ENCODE results near the gene IGFLR1. TPM values are rescaled to one million over a fixed set of nuclear protein-coding genes. Genes with fewer than 3 reads are reported as not detected.

IGFLR1 gene
- total and polyA plus RNA-seq, 2 donors (not counting 3 experiments of a cell fraction or from before 2014, with no cell fraction given) = 2.6 to 7.6 TPM

DNA sequence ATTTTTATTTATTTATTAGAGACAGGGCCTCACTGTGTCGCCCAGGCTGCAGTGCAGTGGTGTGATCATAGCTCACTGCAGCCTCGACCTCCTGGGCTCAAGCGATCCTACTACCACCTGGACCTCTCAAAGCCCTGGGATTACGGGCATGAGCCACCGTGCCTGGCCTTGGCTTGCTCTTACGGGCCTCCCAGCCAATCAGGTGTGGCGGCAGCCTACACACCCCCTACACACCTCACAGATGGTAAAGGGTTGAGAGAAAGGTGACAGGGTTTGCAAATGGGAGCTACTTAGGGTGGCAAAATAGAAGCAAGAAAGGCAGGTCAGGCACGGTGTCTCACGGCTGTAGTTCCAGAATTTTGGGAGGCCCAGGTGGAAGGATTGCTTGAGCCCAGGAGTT is 38.9 kb downstream of the IGFLR1 start:
- FAIRE-seq = no peak
- Histone ChIP-seq H3K4me2 (ENCODE audit: insufficient read depth, low read length) (no peak overlapping the region), H3K79me2 (ENCODE audit: control insufficient read depth, insufficient read depth, low read length) (no peaks in the 10 kb centered on the region), H3K9me3 (replicated peaks; ENCODE audit: control insufficient read depth, insufficient read depth, low read length) (no peaks in the 10 kb centered on the region), H4K20me1 (replicated peaks; ENCODE audit: control insufficient read depth, extremely low read depth, insufficient read depth, low read length) (no peaks in the 10 kb centered on the region), H3K36me3 (ENCODE audit: control insufficient read depth in 2 of 2, extremely low read depth in 1 of 2, insufficient read depth in 2 of 2, low read length in 2 of 2) (no peaks in the 10 kb centered on the region), H3K27ac (ENCODE audit: insufficient read depth, low read depth, low read length) (no peak overlapping the region), H2AFZ (ENCODE audit: low read depth, low read length) (no peak overlapping the region), H3K9me1 (replicated peaks; ENCODE audit: control insufficient read depth, extremely low read depth, insufficient read depth, low read length) (no peaks in the 10 kb centered on the region), H3K4me3 (replicated peaks in 1 of 3; ENCODE audit: insufficient read depth in 1 of 3, low read depth in 1 of 3, low read length in 3 of 3) (no peak overlapping the region), H3K27me3 (ENCODE audit: control insufficient read depth in 2 of 2, insufficient read depth in 2 of 2, low read length in 2 of 2) (no peaks in the 10 kb centered on the region), H3K9ac (replicated peaks; ENCODE audit: extremely low read depth, insufficient read depth, low read length) (no peak overlapping the region), H3K4me1 (ENCODE audit: control insufficient read depth, extremely low read depth, insufficient read depth, low read length) (no peaks in the 10 kb centered on the region)
- BruUV-seq (replicated peaks) = no TSS peak
- ChIA-PET CTCF (interaction anchor here (0.6 to 2.5 kb wide), 6 partner anchors 9 to 350 kb away, joined by 3 to 12 read pairs (median 4); no protein-coding TSS in a partner anchor), POLR2A (no interaction called here)
- intact Hi-C loops (cut with micrococcal nuclease) (no loop called here), dilution Hi-C loops (cut with MboI; ENCODE audit: extremely low pct_ligation_motif_present, low sequenced_read_pairs) (no loop called here)
- no peak for DNase-seq (ENCODE audit: low read depth, low spot score)
- TF ChIP-seq POLR2A (IDR thresholded peaks at IDR 0.05; ENCODE audit: low read depth, low read length) = no peak
- no peak for TF ChIP-seq GATA2 (IDR thresholded peaks at IDR 0.05; ENCODE audit: insufficient read depth, insufficient read length, low read depth, low read length)
- TF ChIP-seq, protein P1, sequence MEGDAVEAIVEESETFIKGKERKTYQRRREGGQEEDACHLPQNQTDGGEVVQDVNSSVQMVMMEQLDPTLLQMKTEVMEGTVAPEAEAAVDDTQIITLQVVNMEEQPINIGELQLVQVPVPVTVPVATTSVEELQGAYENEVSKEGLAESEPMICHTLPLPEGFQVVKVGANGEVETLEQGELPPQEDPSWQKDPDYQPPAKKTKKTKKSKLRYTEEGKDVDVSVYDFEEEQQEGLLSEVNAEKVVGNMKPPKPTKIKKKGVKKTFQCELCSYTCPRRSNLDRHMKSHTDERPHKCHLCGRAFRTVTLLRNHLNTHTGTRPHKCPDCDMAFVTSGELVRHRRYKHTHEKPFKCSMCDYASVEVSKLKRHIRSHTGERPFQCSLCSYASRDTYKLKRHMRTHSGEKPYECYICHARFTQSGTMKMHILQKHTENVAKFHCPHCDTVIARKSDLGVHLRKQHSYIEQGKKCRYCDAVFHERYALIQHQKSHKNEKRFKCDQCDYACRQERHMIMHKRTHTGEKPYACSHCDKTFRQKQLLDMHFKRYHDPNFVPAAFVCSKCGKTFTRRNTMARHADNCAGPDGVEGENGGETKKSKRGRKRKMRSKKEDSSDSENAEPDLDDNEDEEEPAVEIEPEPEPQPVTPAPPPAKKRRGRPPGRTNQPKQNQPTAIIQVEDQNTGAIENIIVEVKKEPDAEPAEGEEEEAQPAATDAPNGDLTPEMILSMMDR (IDR thresholded peaks at IDR 0.05; ENCODE audit: extremely low read depth in 1 of 2, insufficient read depth in 1 of 2, low read depth in 1 of 2, low read length in 2 of 2) = no peak
- TF ChIP-seq, protein P2, sequence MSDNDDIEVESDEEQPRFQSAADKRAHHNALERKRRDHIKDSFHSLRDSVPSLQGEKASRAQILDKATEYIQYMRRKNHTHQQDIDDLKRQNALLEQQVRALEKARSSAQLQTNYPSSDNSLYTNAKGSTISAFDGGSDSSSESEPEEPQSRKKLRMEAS (IDR thresholded peaks at IDR 0.05; ENCODE audit: insufficient read depth, insufficient read length) = no peak
